Fibroblast of skin of left quadriceps (primary cell): Measurements from ENCODE around the gene HES5.

Source experiments
- DNase-seq, 2 experiments: peaks; one replicate each; pipeline ENCODE4 v3.0.0-alpha.2; 2013; ENCODE audit warnings: low read depth in 2 of 2

HES5 gene

GRCh38 chr1:2479186-2479585, 50.9 kb downstream of the HES5 start:
- DNase-seq: no peak
